ENCODE data around the gene RRAGA. TPM values are rescaled to one million over a fixed set of nuclear protein-coding genes. Genes with fewer than 3 reads are reported as not detected.

The RRAGA gene
- total RNA-seq, 4 donors from 2014 or later: 52.5 to 92.8 (median 71.5) TPM

DNA sequence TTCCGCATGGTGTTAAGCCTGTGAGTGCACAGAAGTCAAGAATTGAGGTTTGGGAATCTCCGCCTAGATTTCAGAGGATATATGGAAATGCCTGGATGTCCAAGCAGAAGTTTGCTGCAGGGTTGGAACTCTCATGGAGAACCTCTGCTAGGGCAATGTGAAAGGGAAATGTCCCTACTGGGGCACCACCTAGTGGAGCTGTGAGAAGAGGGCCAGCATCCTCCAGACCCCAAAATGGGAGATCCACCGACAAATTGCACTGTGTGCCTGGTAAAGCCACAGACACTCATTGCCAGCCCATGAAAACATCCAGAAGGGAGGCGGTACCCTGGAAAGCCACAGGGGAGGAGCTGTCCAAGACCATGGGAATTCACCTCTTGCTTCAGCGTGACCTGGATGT is 12.6 kb upstream of the RRAGA start:
- Histone ChIP-seq H3K9me3 (no peaks in the 10 kb centered on the region), H3K27me3 (no peaks in the 10 kb centered on the region), H3K27ac (no peak overlapping the region), H3K4me3 (no peak overlapping the region), H3K36me3 (no peaks in the 10 kb centered on the region), H3K4me1 (no peaks in the 10 kb centered on the region)
- 84 to 100% methylated on average over 2 to 3 of the region's 5 CpGs for whole genome bisulfite sequencing, 2 donors (ENCODE audit: low coverage in 1 of 2)
- ATAC-seq: no peak
- TF ChIP-seq, protein P1, sequence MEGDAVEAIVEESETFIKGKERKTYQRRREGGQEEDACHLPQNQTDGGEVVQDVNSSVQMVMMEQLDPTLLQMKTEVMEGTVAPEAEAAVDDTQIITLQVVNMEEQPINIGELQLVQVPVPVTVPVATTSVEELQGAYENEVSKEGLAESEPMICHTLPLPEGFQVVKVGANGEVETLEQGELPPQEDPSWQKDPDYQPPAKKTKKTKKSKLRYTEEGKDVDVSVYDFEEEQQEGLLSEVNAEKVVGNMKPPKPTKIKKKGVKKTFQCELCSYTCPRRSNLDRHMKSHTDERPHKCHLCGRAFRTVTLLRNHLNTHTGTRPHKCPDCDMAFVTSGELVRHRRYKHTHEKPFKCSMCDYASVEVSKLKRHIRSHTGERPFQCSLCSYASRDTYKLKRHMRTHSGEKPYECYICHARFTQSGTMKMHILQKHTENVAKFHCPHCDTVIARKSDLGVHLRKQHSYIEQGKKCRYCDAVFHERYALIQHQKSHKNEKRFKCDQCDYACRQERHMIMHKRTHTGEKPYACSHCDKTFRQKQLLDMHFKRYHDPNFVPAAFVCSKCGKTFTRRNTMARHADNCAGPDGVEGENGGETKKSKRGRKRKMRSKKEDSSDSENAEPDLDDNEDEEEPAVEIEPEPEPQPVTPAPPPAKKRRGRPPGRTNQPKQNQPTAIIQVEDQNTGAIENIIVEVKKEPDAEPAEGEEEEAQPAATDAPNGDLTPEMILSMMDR (IDR thresholded peaks at IDR 0.05): no peak
- TF ChIP-seq EP300 (IDR thresholded peaks at IDR 0.05) (no peak), POLR2AphosphoS5 (IDR thresholded peaks at IDR 0.05) (no peak), POLR2A (IDR thresholded peaks at IDR 0.05) (no peak)

DNA sequence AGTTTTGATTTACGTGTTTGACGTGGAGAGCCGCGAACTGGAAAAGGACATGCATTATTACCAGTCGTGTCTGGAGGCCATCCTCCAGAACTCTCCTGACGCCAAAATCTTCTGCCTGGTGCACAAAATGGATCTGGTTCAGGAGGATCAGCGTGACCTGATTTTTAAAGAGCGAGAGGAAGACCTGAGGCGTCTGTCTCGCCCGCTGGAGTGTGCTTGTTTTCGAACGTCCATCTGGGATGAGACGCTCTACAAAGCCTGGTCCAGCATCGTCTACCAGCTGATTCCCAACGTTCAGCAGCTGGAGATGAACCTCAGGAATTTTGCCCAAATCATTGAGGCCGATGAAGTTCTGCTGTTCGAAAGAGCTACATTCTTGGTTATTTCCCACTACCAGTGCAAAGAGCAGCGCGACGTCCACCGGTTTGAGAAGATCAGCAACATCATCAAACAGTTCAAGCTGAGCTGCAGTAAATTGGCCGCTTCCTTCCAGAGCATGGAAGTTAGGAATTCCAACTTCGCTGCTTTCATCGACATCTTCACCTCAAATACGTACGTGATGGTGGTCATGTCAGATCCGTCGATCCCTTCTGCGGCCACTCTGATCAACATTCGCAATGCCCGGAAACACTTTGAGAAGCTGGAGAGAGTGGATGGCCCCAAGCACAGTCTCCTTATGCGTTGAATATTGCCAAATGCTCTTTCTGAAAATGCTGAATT is 850 bp downstream of the RRAGA start:
- Histone ChIP-seq H3K4me1 (peaks cover 0 to 48% (median 20%) of the 10 kb centered on the region in 3 donors), H3K4me3 (peak overlapping the region; percentile 82 to 86), H3K27me3 (no peaks in the 10 kb centered on the region), H3K27ac (peak overlapping the region; percentile 92 to 99 (median 98)), H3K9me3 (no peaks in the 10 kb centered on the region), H3K36me3 (peaks cover 0 to 5% of the 10 kb centered on the region in 2 donors)
- no peak for ATAC-seq
- TF ChIP-seq EP300 (IDR thresholded peaks at IDR 0.05) (no peak), POLR2AphosphoS5 (IDR thresholded peaks at IDR 0.05) (no peak), POLR2A (IDR thresholded peaks at IDR 0.05) (no peak)
- TF ChIP-seq, protein P1 (IDR thresholded peaks at IDR 0.05): no peak
- WGBS, 2 donors (ENCODE audit: low coverage in 1 of 2): 2 to 6% methylated on average over 14 to 27 of the region's 33 CpGs

GRCh38 chr9:19050637-19051591 is 1.7 kb downstream of the RRAGA start:
- ATAC-seq: no peak
- Histone ChIP-seq H3K4me3 (peak overlapping the region; percentile 82 to 86), H3K4me1 (peaks cover 0 to 48% (median 20%) of the 10 kb centered on the region in 3 donors), H3K36me3 (peaks cover 0 to 12% of the 10 kb centered on the region in 2 donors), H3K27me3 (no peaks in the 10 kb centered on the region), H3K9me3 (no peaks in the 10 kb centered on the region), H3K27ac (peak overlapping the region in 3 of 4 donors; percentile 97 to 99 (median 98))
- TF ChIP-seq POLR2AphosphoS5 (IDR thresholded peaks at IDR 0.05): no peak
- TF ChIP-seq, protein P1 (IDR thresholded peaks at IDR 0.05): no peak
- WGBS, 2 donors (ENCODE audit: low coverage in 1 of 2): 41 to 51% methylated on average over 6 to 11 of the region's 12 CpGs

DNA sequence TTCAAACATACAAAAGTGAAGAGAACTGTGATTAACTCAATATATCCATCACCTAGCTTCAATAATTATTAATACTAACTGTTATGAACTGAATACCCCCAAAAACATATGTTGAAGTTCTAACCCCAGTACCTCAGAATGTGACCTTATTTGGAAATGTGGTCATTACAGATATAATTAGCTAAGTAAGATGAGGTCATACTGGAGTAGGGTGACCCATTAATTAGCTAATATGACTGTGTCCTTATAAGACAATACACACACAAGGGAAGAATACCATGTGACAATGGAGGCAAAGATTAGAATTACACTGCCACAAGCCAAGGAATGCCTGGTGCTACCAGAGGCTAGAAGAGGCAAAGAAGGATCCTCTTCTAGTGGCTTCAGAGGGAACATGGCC is 7.8 kb downstream of the RRAGA start:
- no peak overlapping the region for H3K27ac ChIP-seq
- H3K36me3 ChIP-seq: peaks cover 3 to 64% of the 10 kb centered on the region in 2 donors
- H3K4me1 ChIP-seq: peaks cover 0 to 16% (median 2%) of the 10 kb centered on the region in 3 donors
- no peaks in the 10 kb centered on the region for H3K9me3 ChIP-seq
- TF ChIP-seq EP300 (IDR thresholded peaks at IDR 0.05) (no peak), POLR2A (IDR thresholded peaks at IDR 0.05) (no peak), POLR2AphosphoS5 (IDR thresholded peaks at IDR 0.05) (no peak)
- TF ChIP-seq, protein P1 (IDR thresholded peaks at IDR 0.05): no peak
- no peaks in the 10 kb centered on the region for H3K27me3 ChIP-seq
- no peak overlapping the region for H3K4me3 ChIP-seq
- ATAC-seq: no peak
